NCI-H1105 (cell line): ENCODE data around the gene PIK3C2G.
A peak's percentile ranks its signal among the peaks of the same experiment; 100 is the strongest.

ENCODE experiments used
- DNase-seq: peaks from one replicate; lab custom pipeline; 2025; lab: John Stamatoyannopoulos, UW

PIK3C2G gene

GRCh38 chr12:18414671-18415070 lies 153.4 kb downstream of the PIK3C2G start:
- no peak for DNase-seq

DNA sequence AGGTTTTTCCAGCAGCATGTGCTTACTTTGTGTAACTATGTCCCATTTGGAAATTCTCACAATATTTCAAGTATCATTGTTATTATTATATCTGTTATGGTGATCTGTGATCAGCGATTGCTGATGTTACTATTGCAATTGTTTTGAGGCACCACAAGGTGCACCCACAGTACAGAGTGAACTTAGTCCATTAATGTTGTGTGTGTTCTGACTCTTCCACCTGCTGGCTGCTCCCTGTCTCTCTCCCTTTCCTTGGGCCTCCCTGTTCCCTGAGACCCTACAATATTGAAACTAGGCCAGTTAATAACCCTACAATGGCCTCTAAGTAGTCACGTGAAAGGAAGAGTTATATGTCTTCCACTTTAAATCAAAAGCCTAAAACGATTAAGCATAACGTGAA lies 153.9 kb downstream of the PIK3C2G start:
- no peak for DNase-seq

DNA sequence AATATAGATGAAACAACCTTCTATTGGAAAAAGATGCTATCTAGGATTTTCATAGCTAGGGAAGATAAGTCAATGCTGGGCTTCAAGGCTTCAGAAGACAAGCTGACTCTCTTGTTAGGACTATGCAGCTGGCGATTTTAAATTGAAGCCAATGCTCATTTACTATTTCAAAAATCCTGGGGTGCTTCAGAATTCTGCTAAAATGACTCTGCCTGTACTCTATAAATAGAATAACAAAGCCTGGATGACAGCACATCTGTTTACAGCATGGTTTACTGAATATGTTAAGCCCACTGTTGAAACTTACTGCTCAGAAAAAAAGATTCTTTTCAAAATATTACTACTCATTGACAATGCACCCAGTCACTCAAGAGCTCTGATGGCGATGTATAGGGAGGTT lies 155.1 kb downstream of the PIK3C2G start:
- no peak for DNase-seq

DNA sequence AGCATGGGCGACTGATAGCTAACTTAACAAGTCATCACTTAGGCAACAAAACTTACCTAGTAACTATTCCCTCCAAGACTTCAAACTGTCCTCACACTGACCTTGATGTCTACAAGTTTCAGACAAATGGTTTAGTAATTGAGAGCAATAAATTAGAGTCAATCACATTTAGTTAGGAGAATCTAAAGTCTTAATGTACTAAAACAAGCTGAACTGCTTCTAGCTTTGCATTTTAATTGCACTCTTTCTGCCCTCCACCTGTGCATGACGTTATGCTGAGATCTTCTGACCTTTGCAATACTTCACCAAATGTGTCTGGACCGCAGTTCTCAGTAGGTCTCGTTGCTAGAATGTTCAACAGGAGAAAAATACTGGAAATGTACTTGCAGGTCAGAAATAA lies 158.0 kb downstream of the PIK3C2G start:
- DNase-seq: no peak

GRCh38 chr12:18421867-18422266 lies 160.5 kb downstream of the PIK3C2G start:
- no peak for DNase-seq

DNA sequence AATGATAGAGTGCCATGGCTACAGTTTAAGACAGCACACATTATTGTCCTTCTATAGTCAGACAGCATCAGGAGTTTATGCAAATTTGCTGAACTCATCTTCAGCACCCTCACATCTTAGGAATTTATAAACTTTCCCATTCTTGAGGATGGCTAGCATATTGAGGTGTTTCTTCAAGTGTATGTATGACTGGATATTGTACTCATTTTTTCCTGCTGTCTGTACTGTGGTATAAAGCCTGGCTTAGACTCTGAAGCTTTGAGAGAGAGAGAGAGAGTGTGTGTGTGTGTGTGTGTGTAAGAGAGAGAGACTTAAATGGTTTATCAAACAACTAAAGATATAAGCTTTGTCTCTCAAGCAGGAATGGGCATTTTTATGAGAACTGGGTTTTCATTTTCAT lies 161.6 kb downstream of the PIK3C2G start:
- DNase-seq: no peak

- no peak for DNase-seq
These were observed 163.5 kb downstream of the PIK3C2G start for GRCh38 chr12:18424857-18425256.

- no peak for DNase-seq
These were observed 166.2 kb downstream of the PIK3C2G start for GRCh38 chr12:18427520-18427919.

- DNase-seq: no peak
These were observed 167.1 kb downstream of the PIK3C2G start for GRCh38 chr12:18428416-18428815.

GRCh38 chr12:18429366-18429765 lies 168.0 kb downstream of the PIK3C2G start:
- DNase-seq: no peak

DNA sequence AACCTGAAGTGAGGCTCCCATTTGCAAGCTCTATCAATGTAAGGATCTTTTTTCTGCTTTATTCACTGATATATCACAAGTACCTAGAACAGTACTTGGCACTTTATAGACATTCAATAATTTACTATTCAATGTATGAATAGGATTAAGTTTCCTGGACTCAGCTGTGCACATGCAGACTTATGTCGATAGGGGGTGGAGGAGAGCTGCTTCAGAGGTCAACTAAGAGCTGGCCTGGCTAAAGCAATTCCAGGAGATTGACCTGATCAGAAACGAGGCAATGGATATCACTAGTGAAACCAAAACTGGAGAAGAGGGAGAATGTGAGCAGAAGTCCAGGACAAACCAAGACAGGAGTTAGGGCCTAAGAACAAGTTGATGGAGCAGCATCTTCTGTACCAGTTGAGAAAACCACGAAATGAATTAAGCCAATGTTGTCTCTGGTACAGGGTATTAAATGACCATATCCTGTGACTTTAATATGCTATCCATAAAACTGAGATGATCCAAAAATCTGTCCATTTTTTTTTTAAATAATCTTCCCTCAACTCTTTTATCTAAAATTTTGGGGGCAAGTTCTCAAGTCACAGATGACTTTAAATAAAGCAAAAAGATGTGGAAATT lies 169.2 kb downstream of the PIK3C2G start:
- no peak for DNase-seq

DNA sequence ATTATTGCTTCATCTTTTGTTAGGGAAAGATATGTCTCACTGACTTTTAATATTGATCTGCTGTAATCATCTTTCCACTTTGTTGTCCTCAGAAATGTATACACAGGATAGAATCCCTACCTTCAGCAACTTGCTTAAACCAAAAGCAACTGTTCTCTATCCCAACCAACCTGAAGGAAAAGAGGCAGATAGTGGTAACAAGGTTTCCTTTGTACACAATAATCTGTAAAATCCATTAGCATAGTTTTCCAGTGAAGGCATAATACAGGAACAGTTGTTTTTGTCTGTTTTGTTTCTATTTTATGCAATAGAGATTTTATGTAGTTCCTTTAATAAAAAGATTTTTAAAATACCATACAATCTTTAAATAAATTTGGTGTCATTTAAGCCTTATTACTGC lies 170.5 kb downstream of the PIK3C2G start:
- DNase-seq: no peak

GRCh38 chr12:18432206-18432605 lies 170.9 kb downstream of the PIK3C2G start:
- no peak for DNase-seq

- no peak for DNase-seq
These were observed 174.9 kb downstream of the PIK3C2G start for GRCh38 chr12:18436170-18436569.

- DNase-seq: no peak
These were observed 178.2 kb downstream of the PIK3C2G start for GRCh38 chr12:18439541-18439940.

GRCh38 chr12:18443768-18444437 lies 182.6 kb downstream of the PIK3C2G start:
- no peak for DNase-seq

DNA sequence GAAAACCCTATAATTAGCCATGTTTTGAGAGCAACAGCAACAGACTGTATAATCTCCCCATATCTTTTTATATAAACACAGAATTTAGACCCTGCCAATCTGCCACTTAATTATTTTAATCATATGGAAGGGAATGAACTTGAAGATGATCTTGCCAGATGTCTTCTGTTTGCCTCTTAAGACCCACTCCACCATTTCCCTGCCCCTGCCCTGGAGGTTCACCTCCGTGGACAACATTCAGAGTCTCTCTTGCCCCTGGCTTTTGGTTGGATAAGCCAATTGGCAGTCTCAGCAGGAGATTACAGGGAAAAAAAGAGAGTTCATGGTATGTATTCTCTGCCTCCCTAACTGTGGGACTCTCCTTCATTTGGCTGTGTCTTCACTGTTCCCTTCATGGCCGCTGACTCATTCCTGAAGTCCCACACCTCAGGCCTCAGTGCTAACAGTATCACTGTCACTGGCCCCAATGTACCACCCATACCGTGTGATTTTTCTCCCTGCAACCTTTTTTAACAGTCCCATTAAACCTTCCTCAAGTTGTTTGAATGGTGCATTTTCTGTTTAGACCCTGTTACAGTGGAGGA lies 184.8 kb downstream of the PIK3C2G start:
- DNase-seq: peak; percentile 27

DNA sequence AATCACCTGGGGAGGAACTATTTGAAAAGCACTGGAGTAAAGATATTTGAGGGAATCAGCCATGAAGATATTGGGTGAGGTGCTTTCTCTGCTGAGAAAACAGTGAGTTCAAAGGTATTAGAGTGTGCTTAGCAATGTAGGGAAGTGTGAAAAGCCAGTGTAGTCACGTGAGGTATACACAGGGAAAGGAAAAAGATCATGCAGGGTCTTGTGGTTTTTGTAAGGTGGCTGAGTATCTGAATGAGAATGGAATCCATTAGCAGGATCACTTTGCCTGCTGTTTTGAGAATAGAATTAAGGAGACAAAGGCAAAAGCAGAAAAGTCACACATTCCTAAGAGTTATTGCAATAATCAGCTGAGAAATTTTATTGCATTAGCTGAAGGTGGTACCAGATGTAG lies 193.0 kb downstream of the PIK3C2G start:
- no peak for DNase-seq

- no peak for DNase-seq
These were observed 195.0 kb downstream of the PIK3C2G start for GRCh38 chr12:18456344-18456743.

- no peak for DNase-seq
These were observed 196.0 kb downstream of the PIK3C2G start for GRCh38 chr12:18457362-18457761.

DNA sequence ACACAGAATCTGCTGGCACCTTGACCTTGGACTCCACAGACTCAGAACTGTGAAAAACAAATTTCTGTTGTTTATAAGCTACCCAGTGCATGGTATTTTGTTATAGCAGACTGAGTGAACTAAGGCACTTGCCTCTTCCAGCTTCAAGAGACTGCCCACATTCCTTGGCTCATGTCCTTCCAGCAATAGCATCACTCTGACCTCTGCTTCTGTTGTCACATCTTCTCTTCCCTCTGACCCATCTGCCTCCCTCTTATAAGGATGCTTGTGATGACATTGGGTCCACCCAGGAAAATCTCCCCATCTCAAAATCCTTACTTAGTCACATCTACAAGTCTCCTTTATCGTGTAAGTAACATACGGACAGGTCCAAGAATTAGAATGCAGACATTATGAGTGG lies 200.4 kb downstream of the PIK3C2G start:
- no peak for DNase-seq

DNA sequence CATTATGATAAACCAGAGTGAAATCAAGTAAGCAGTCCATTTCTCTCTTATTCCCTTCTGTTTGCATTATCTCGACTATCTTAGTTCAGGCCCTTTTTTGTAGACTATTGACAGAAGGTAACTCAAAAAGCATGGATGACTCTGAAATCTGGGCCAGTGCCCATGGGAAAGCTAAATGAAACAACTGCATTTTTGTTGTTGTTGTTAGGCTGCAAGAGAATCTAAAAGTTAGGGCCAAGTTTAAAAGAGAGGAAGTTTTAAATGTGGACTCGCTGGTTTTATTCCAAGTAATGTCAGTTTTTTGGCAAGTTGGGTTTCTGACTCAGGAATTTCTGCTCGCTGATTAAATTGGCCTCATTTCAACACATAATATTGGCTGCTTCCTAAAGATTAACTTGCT lies 201.1 kb downstream of the PIK3C2G start:
- no peak for DNase-seq

DNA sequence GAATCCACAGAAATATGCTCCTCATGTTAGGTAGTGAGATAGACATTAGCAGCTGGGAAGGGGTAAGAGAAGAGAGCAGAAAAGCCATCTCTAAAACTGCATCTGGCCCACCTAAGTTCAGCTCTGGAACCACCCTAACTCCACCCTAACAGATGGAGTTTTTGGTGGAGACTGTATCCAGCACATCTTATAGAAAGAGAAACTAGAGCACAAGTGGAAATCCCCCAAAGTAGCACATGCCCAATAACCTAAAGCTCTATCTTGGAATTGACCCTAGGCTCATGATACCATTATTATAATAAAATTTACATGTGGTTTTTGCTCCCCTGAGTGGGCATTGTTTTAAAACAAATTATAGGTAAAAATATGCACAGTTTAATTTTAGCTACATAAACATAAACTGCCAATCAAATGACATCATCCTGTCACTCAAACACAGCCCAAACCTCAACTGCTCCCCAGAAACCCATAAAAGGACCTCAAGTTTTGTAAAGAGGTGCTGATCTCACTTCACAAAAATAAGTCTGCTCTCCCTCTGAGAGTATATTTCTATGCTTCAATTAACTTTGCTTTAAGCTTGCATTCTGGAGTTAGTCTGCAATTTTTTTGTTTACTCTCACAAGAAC lies 206.4 kb downstream of the PIK3C2G start:
- no peak for DNase-seq
